Mucosa of descending colon (tissue), 3 donors: ENCODE results near the gene PTRH1. TPM values are rescaled to one million over a fixed set of nuclear protein-coding genes. Genes with fewer than 3 reads are reported as not detected.

Experiments used
- ATAC-seq: fragments of 200-7000 bp; cut with Tn5 transposase; one replicate; pipeline ENCODE4 v1.9.1; 2020; ENCODE audit warnings: mild to moderate bottlenecking, moderate library complexity
- DNase-seq, 3 donors: peaks; one replicate each; pipeline ENCODE4 v3.0.0-alpha.2; 2020
- H3K36me3 ChIP-seq: fragments of 200-600 bp; one replicate; pipeline ENCODE4 v1.8.0; 2021; ENCODE audit warnings: low read depth, mild to moderate bottlenecking
- H3K4me1 ChIP-seq: fragments of 200-600 bp; one replicate; pipeline ENCODE4 v1.8.0; 2021; ENCODE audit warnings: low read depth, mild to moderate bottlenecking
- H3K4me3 ChIP-seq: fragments of 200-600 bp; one replicate; pipeline ENCODE4 v1.8.0; 2021; ENCODE audit warnings: mild to moderate bottlenecking
- H3K9me3 ChIP-seq: fragments of 200-600 bp; one replicate; pipeline ENCODE4 v1.8.0; 2021; ENCODE audit warnings: mild to moderate bottlenecking
- CTCF ChIP-seq: fragments of 200-600 bp; IDR thresholded peaks from one replicate; pipeline ENCODE4 v1.8.0; 2022; ENCODE audit warnings: antibody characterized with exemption, mild to moderate bottlenecking
- intact Hi-C, 2 donors: fragments of 100-400 bp; cut with DNase I in 1 of 2; cut with micrococcal nuclease in 1 of 2; formaldehyde crosslinking; loops; one replicate each; pipeline versions ENCODE4 v1.11.0 to v1.11.1; 2022; cut with DNase I, micrococcal nuclease
- total RNA-seq, 3 donors: library from RNA; stranded (reverse); fragmentation: NEBNext Ultra II Directional in 2 of 3; extraction: Animal tissue kit (Norgen Biotek cat#: 25700) in 2 of 3; gene quantifications; one replicate each; pipeline versions ENCODE4 v1.2.1 to v1.2.4, GENCODE V29; 2021 to 2023
- donor health status: DM: no; HTN: no; CAD: no; lungs with moderate emphysema.
- donor health status: DM: no; HTN: no; CAD: no.
- donor health status: DM: no; HTN: yes; CAD: no.

PTRH1 gene
- total RNA-seq, 3 donors from 2014 or later = 5.1 to 10.5 (median 10.3) TPM

- DNase-seq (no peak), ATAC-seq (no peak)
- Histone ChIP-seq H3K9me3 (no peaks in the 10 kb centered on the region), H3K36me3 (no peaks in the 10 kb centered on the region), H3K4me1 (no peaks in the 10 kb centered on the region), H3K4me3 (no peak overlapping the region)
- TF ChIP-seq CTCF = no peak
- intact Hi-C loops = no loop called here
Observed at GRCh38 chr9:127692071-127692470, 23.4 kb downstream of the PTRH1 start.

GRCh38 chr9:127690735-127691134, 24.7 kb downstream of the PTRH1 start:
- intact Hi-C loops = no loop called here
- Histone ChIP-seq H3K36me3 (no peaks in the 10 kb centered on the region), H3K4me3 (no peak overlapping the region), H3K4me1 (no peaks in the 10 kb centered on the region), H3K9me3 (no peaks in the 10 kb centered on the region)
- no peak for TF ChIP-seq CTCF
- ATAC-seq (no peak), DNase-seq (no peak)

GRCh38 chr9:127689329-127690000, 26.0 kb downstream of the PTRH1 start:
- intact Hi-C loops = no loop called here
- Histone ChIP-seq H3K4me1 (no peaks in the 10 kb centered on the region), H3K36me3 (no peaks in the 10 kb centered on the region), H3K4me3 (no peak overlapping the region), H3K9me3 (no peaks in the 10 kb centered on the region)
- no peak for DNase-seq
- ATAC-seq = no peak
- TF ChIP-seq CTCF = no peak

- Histone ChIP-seq H3K4me1 (no peaks in the 10 kb centered on the region), H3K9me3 (no peaks in the 10 kb centered on the region), H3K4me3 (no peak overlapping the region), H3K36me3 (no peaks in the 10 kb centered on the region)
- intact Hi-C loops = no loop called here
- ATAC-seq (no peak), DNase-seq (no peak)
- no peak for TF ChIP-seq CTCF
Observed at GRCh38 chr9:127686461-127687393, 28.7 kb downstream of the PTRH1 start.

GRCh38 chr9:127684576-127684975, 30.9 kb downstream of the PTRH1 start:
- no peak overlapping the region for H3K4me3 ChIP-seq
- no peak for ATAC-seq
- DNase-seq = no peak
- intact Hi-C loops = no loop called here
- H3K9me3 ChIP-seq = no peaks in the 10 kb centered on the region
- no peak for TF ChIP-seq CTCF
- no peaks in the 10 kb centered on the region for H3K4me1 ChIP-seq
- no peaks in the 10 kb centered on the region for H3K36me3 ChIP-seq
